Activated T-helper 2 cell treated with anti-CD3 and anti-CD28 coated beads, Interferon-gamma antibody, Interleukin-2, Interleukin-4, amounts not matched to agents 10 μg/mL and 5 μg/mL and 100 μg/mL, durations not matched to agents 14 hours and 24 hours and 36 hours (primary cell): ENCODE measurements around the gene LRRC55. TPM values are rescaled to one million over a fixed set of nuclear protein-coding genes. Genes with fewer than 3 reads are reported as not detected.

ENCODE experiments used
- DNase-seq: peaks from one replicate; pipeline ENCODE4 v3.0.0; 2021; ENCODE audit warnings: low spot score
- H3K27ac Mint-ChIP-seq: one replicate; pipeline ENCODE4 v1.8.0; 2021; ENCODE audit warnings: mixed read lengths
- H3K27me3 Mint-ChIP-seq: one replicate; pipeline ENCODE4 v1.8.0; 2021; ENCODE audit warnings: low read depth, mixed read lengths
- H3K36me3 Mint-ChIP-seq: one replicate; pipeline ENCODE4 v1.8.0; 2021; ENCODE audit warnings: low read depth, mixed read lengths
- H3K4me1 Mint-ChIP-seq: one replicate; pipeline ENCODE4 v1.8.0; 2021; ENCODE audit warnings: low read depth, mixed read lengths
- H3K4me3 Mint-ChIP-seq: one replicate; pipeline ENCODE4 v1.8.0; 2021; ENCODE audit warnings: low read depth, mild to moderate bottlenecking, moderate library complexity, mixed read lengths
- H3K9me3 Mint-ChIP-seq: one replicate; pipeline ENCODE4 v1.8.0; 2021; ENCODE audit warnings: mixed read lengths
- intact Hi-C: fragments of 100-400 bp; cut with micrococcal nuclease; formaldehyde crosslinking; loops from one replicate; pipeline ENCODE4 v1.15.1; 2023
- total RNA-seq: library from RNA; stranded (reverse); gene quantifications from 2 replicates; pipeline ENCODE4 v1.2.3, GENCODE V29; 2022

Gene LRRC55
- total RNA-seq, 1 donor from 2014 or later: not detected

GRCh38 chr11:57153448-57153847, 28.3 kb upstream of the LRRC55 start:
- Mint-ChIP-seq H3K4me3 (no peak overlapping the region), H3K9me3 (no peaks in the 10 kb centered on the region), H3K27ac (no peak overlapping the region), H3K27me3 (peaks cover 6% of the 10 kb centered on the region), H3K4me1 (no peaks in the 10 kb centered on the region), H3K36me3 (no peaks in the 10 kb centered on the region)
- intact Hi-C loops: no loop called here
- DNase-seq: no peak

- H3K27me3 Mint-ChIP-seq: peaks cover 6% of the 10 kb centered on the region
- no peaks in the 10 kb centered on the region for H3K36me3 Mint-ChIP-seq
- H3K4me3 Mint-ChIP-seq: no peak overlapping the region
- H3K27ac Mint-ChIP-seq: no peak overlapping the region
- intact Hi-C loops: no loop called here
- DNase-seq: no peak
- H3K4me1 Mint-ChIP-seq: no peaks in the 10 kb centered on the region
- no peaks in the 10 kb centered on the region for H3K9me3 Mint-ChIP-seq
Observed at GRCh38 chr11:57154739-57155138, 27.0 kb upstream of the LRRC55 start.

- Mint-ChIP-seq H3K36me3 (no peaks in the 10 kb centered on the region), H3K27ac (no peak overlapping the region), H3K4me3 (no peak overlapping the region), H3K27me3 (peaks cover 10% of the 10 kb centered on the region), H3K4me1 (no peaks in the 10 kb centered on the region), H3K9me3 (no peaks in the 10 kb centered on the region)
- intact Hi-C loops: no loop called here
- DNase-seq: no peak
Observed at GRCh38 chr11:57155400-57155799, 26.4 kb upstream of the LRRC55 start.

GRCh38 chr11:57155838-57156607, 25.7 kb upstream of the LRRC55 start:
- Mint-ChIP-seq H3K4me3 (no peak overlapping the region), H3K9me3 (no peaks in the 10 kb centered on the region), H3K27ac (no peak overlapping the region), H3K4me1 (no peaks in the 10 kb centered on the region), H3K36me3 (no peaks in the 10 kb centered on the region), H3K27me3 (peaks cover 10% of the 10 kb centered on the region)
- intact Hi-C loops: no loop called here
- no peak for DNase-seq

- Mint-ChIP-seq H3K27ac (no peak overlapping the region), H3K36me3 (no peaks in the 10 kb centered on the region), H3K4me1 (no peaks in the 10 kb centered on the region), H3K27me3 (peaks cover 11% of the 10 kb centered on the region), H3K9me3 (no peaks in the 10 kb centered on the region), H3K4me3 (no peak overlapping the region)
- DNase-seq: no peak
- intact Hi-C loops: no loop called here
Observed at GRCh38 chr11:57156928-57157327, 24.8 kb upstream of the LRRC55 start.

GRCh38 chr11:57157624-57158023, 24.1 kb upstream of the LRRC55 start:
- Mint-ChIP-seq H3K4me1 (no peaks in the 10 kb centered on the region), H3K36me3 (no peaks in the 10 kb centered on the region), H3K27ac (no peak overlapping the region), H3K9me3 (no peaks in the 10 kb centered on the region), H3K4me3 (no peak overlapping the region), H3K27me3 (peaks cover 14% of the 10 kb centered on the region)
- no peak for DNase-seq
- intact Hi-C loops: no loop called here

GRCh38 chr11:57158180-57158579, 23.6 kb upstream of the LRRC55 start:
- Mint-ChIP-seq H3K4me1 (no peaks in the 10 kb centered on the region), H3K27me3 (peaks cover 14% of the 10 kb centered on the region), H3K9me3 (no peaks in the 10 kb centered on the region), H3K27ac (no peak overlapping the region), H3K4me3 (no peak overlapping the region), H3K36me3 (no peaks in the 10 kb centered on the region)
- intact Hi-C loops: no loop called here
- no peak for DNase-seq

- Mint-ChIP-seq H3K27ac (no peak overlapping the region), H3K4me3 (no peak overlapping the region), H3K36me3 (no peaks in the 10 kb centered on the region), H3K4me1 (no peaks in the 10 kb centered on the region), H3K27me3 (peaks cover 14% of the 10 kb centered on the region), H3K9me3 (no peaks in the 10 kb centered on the region)
- intact Hi-C loops: no loop called here
- no peak for DNase-seq
Observed at GRCh38 chr11:57158599-57158998, 23.2 kb upstream of the LRRC55 start.

GRCh38 chr11:57160665-57161064, 21.1 kb upstream of the LRRC55 start:
- Mint-ChIP-seq H3K27me3 (peaks cover 12% of the 10 kb centered on the region), H3K4me1 (no peaks in the 10 kb centered on the region), H3K9me3 (no peaks in the 10 kb centered on the region), H3K36me3 (no peaks in the 10 kb centered on the region), H3K27ac (no peak overlapping the region), H3K4me3 (no peak overlapping the region)
- intact Hi-C loops: no loop called here
- DNase-seq: no peak

GRCh38 chr11:57161351-57161750, 20.4 kb upstream of the LRRC55 start:
- DNase-seq: no peak
- Mint-ChIP-seq H3K9me3 (no peaks in the 10 kb centered on the region), H3K27me3 (peaks cover 8% of the 10 kb centered on the region), H3K4me1 (no peaks in the 10 kb centered on the region), H3K27ac (no peak overlapping the region), H3K4me3 (no peak overlapping the region), H3K36me3 (no peaks in the 10 kb centered on the region)
- intact Hi-C loops: no loop called here

GRCh38 chr11:57162179-57162898, 19.4 kb upstream of the LRRC55 start:
- no peak overlapping the region for H3K4me3 Mint-ChIP-seq
- no peaks in the 10 kb centered on the region for H3K9me3 Mint-ChIP-seq
- no peak overlapping the region for H3K27ac Mint-ChIP-seq
- H3K4me1 Mint-ChIP-seq: no peaks in the 10 kb centered on the region
- no peaks in the 10 kb centered on the region for H3K36me3 Mint-ChIP-seq
- intact Hi-C loops: no loop called here
- no peak for DNase-seq
- H3K27me3 Mint-ChIP-seq: peaks cover 8% of the 10 kb centered on the region

GRCh38 chr11:57163160-57163868, 18.4 kb upstream of the LRRC55 start:
- Mint-ChIP-seq H3K27ac (no peak overlapping the region), H3K9me3 (no peaks in the 10 kb centered on the region), H3K4me1 (no peaks in the 10 kb centered on the region), H3K27me3 (peaks cover 8% of the 10 kb centered on the region), H3K4me3 (no peak overlapping the region), H3K36me3 (no peaks in the 10 kb centered on the region)
- intact Hi-C loops: no loop called here
- no peak for DNase-seq

GRCh38 chr11:57164317-57164716, 17.4 kb upstream of the LRRC55 start:
- H3K9me3 Mint-ChIP-seq: no peaks in the 10 kb centered on the region
- no peak overlapping the region for H3K4me3 Mint-ChIP-seq
- no peaks in the 10 kb centered on the region for H3K36me3 Mint-ChIP-seq
- intact Hi-C loops: no loop called here
- no peak for DNase-seq
- H3K27ac Mint-ChIP-seq: no peak overlapping the region
- no peaks in the 10 kb centered on the region for H3K4me1 Mint-ChIP-seq
- peaks cover 8% of the 10 kb centered on the region for H3K27me3 Mint-ChIP-seq
